ENCODE data around the gene TMEM176A.

GRCh38 chr7:150780292-150780691 is 20.3 kb upstream of the TMEM176A start:
- TF ChIP-seq EZH2 (IDR thresholded peaks at IDR 0.05) (no peak), FOXP2 (optimal IDR thresholded peaks at IDR 0.05; ENCODE audit: control extremely low read depth, extremely low read length, insufficient read depth) (no peak)
